SK-N-SH treated with all-trans-retinoic acid at 6 μM for 48 hours (cell line): ENCODE measurements around the gene SMYD4.

Experiments
- ATAC-seq: fragments of 200-7000 bp; cut with Tn5 transposase; 3 replicates; pipeline ENCODE4 v1.9.1; 2020; ENCODE audit warnings: mild to moderate bottlenecking, moderate library complexity
- ARNTL ChIP-seq: fragments of 450-650 bp; formaldehyde crosslinking; IDR thresholded peaks from 2 replicates; pipeline ENCODE4 v1.5.0; 2020; ENCODE audit warnings: low read depth, mild to moderate bottlenecking, moderate library complexity, borderline replicate concordance
- BACH2 ChIP-seq: fragments of 250-450 bp; sonication (Bioruptor Pico); IDR thresholded peaks from 2 replicates; pipeline ENCODE4 v1.9.0; 2021; ENCODE audit warnings: mild to moderate bottlenecking, borderline replicate concordance
- CREB5 ChIP-seq: fragments of 250-450 bp; sonication (Bioruptor Pico); IDR thresholded peaks from 2 replicates; pipeline ENCODE4 v1.5.1; 2020; ENCODE audit warnings: low read depth, mild to moderate bottlenecking, moderate library complexity
- CSRNP3 ChIP-seq: fragments of 250-450 bp; sonication (Bioruptor Pico); IDR thresholded peaks from 2 replicates; pipeline ENCODE4 v1.5.1; 2021; ENCODE audit warnings: mild to moderate bottlenecking, moderate library complexity
- ESRRG ChIP-seq: fragments of 250-450 bp; sonication (Bioruptor Pico); IDR thresholded peaks from 2 replicates; pipeline ENCODE4 v1.6.1; 2021; ENCODE audit warnings: mild to moderate bottlenecking
- GLIS3 ChIP-seq: fragments of 250-450 bp; sonication (Bioruptor Pico); IDR thresholded peaks from 2 replicates; pipeline ENCODE4 v1.5.0; 2020; ENCODE audit warnings: mild to moderate bottlenecking, moderate library complexity
- ISL1 ChIP-seq: fragments of 250-450 bp; sonication (Bioruptor Pico); IDR thresholded peaks from 2 replicates; pipeline ENCODE4 v2.1.2; 2022; ENCODE audit warnings: mild to moderate bottlenecking, moderate library complexity
- OSR1 ChIP-seq: fragments of 250-450 bp; sonication (Bioruptor Pico); IDR thresholded peaks from 2 replicates; pipeline ENCODE4 v1.8.0; 2022; ENCODE audit warnings: moderate library complexity, mild to moderate bottlenecking, inconsistent platforms
- PATZ1 ChIP-seq: fragments of 250-450 bp; sonication (Bioruptor Pico); IDR thresholded peaks from 2 replicates; pipeline ENCODE4 v1.8.0; 2020; ENCODE audit warnings: mild to moderate bottlenecking, moderate library complexity, borderline replicate concordance
- POU6F1 ChIP-seq: fragments of 250-450 bp; sonication (Bioruptor Pico); IDR thresholded peaks from 2 replicates; pipeline ENCODE4 v1.8.0; 2021; ENCODE audit warnings: low read depth, mild to moderate bottlenecking, moderate library complexity, borderline replicate concordance
- PPARA ChIP-seq: fragments of 250-450 bp; sonication (Bioruptor Pico); IDR thresholded peaks from 2 replicates; pipeline ENCODE4 v1.5.0; 2020; ENCODE audit warnings: mild to moderate bottlenecking, borderline replicate concordance
- RARB ChIP-seq: fragments of 250-450 bp; sonication (Bioruptor Pico); IDR thresholded peaks from 2 replicates; pipeline ENCODE4 v1.8.0; 2021; ENCODE audit warnings: mild to moderate bottlenecking, moderate library complexity
- SNAI2 ChIP-seq: fragments of 250-450 bp; sonication (Bioruptor Pico); IDR thresholded peaks from 2 replicates; pipeline ENCODE4 v1.5.0; 2020; ENCODE audit warnings: mild to moderate bottlenecking, moderate library complexity
- TCF4 ChIP-seq: fragments of 250-450 bp; sonication (Bioruptor Pico); IDR thresholded peaks from 2 replicates; pipeline ENCODE4 v1.8.0; 2021; ENCODE audit warnings: mild to moderate bottlenecking, moderate library complexity, borderline replicate concordance
- TOX ChIP-seq: fragments of 250-450 bp; sonication (Bioruptor Pico); IDR thresholded peaks from 2 replicates; pipeline ENCODE4 v1.8.0; 2021; ENCODE audit warnings: mild to moderate bottlenecking, moderate library complexity, borderline replicate concordance
- TSHZ2 ChIP-seq: fragments of 250-450 bp; sonication (Bioruptor Pico); IDR thresholded peaks from 2 replicates; pipeline ENCODE4 v1.5.0; 2020; ENCODE audit warnings: mild to moderate bottlenecking, moderate library complexity
- ZC3H10 ChIP-seq: fragments of 250-450 bp; sonication (Bioruptor Pico); IDR thresholded peaks from 2 replicates; pipeline ENCODE4 v1.5.1; 2021; ENCODE audit warnings: mild to moderate bottlenecking, moderate library complexity
- ZFP3 ChIP-seq: fragments of 250-450 bp; sonication (Bioruptor Pico); IDR thresholded peaks from 2 replicates; pipeline ENCODE4 v1.5.0; 2020; ENCODE audit warnings: mild to moderate bottlenecking, moderate library complexity
- ZFP30 ChIP-seq: fragments of 450-650 bp; formaldehyde crosslinking; IDR thresholded peaks from 2 replicates; pipeline ENCODE4 v1.5.0; 2022; ENCODE audit warnings: mild to moderate bottlenecking, moderate library complexity
- ZNF565 ChIP-seq: fragments of 450-650 bp; formaldehyde crosslinking; conservative IDR thresholded peaks from 2 replicates; pipeline ENCODE4 v1.5.0; 2020; ENCODE audit warnings: low read depth, mild to moderate bottlenecking, moderate library complexity
- ZNF70 ChIP-seq: fragments of 450-650 bp; formaldehyde crosslinking; IDR thresholded peaks from 2 replicates; pipeline ENCODE4 v1.5.0; 2020; ENCODE audit warnings: mild to moderate bottlenecking, moderate library complexity
- ZNF8 ChIP-seq: fragments of 450-650 bp; formaldehyde crosslinking; IDR thresholded peaks from 2 replicates; pipeline ENCODE4 v1.5.0; 2020; ENCODE audit warnings: mild to moderate bottlenecking, moderate library complexity

The SMYD4 gene

GRCh38 chr17:1762233-1762900 lies 67.3 kb downstream of the SMYD4 start:
- peak; percentile 60 for ATAC-seq
- TF ChIP-seq CREB5 (CRISPR knock-in tag) = no peak
- TF ChIP-seq TCF4 (CRISPR knock-in tag) = no peak
- no peak for TF ChIP-seq OSR1 (CRISPR knock-in tag)
- TF ChIP-seq ESRRG (CRISPR knock-in tag) = no peak
- no peak for TF ChIP-seq ZFP3 (CRISPR knock-in tag)
- no peak for TF ChIP-seq ZNF70 (CRISPR knock-in tag)
- TF ChIP-seq CSRNP3 (CRISPR knock-in tag) = no peak
- TF ChIP-seq TSHZ2 = no peak
- no peak for TF ChIP-seq ISL1
- TF ChIP-seq RARB (CRISPR knock-in tag) = no peak
- no peak for TF ChIP-seq SNAI2 (CRISPR knock-in tag)
- no peak for TF ChIP-seq PPARA
- TF ChIP-seq ZNF8 (CRISPR knock-in tag) = no peak
- no peak for TF ChIP-seq ARNTL
- no peak for TF ChIP-seq ZFP30
- no peak for TF ChIP-seq BACH2 (CRISPR knock-in tag)
- TF ChIP-seq ZNF565 (CRISPR knock-in tag) = no peak
- TF ChIP-seq TOX (CRISPR knock-in tag) = no peak
- no peak for TF ChIP-seq GLIS3
- no peak for TF ChIP-seq ZC3H10 (CRISPR knock-in tag)

GRCh38 chr17:1759529-1759928 lies 70.2 kb downstream of the SMYD4 start:
- TF ChIP-seq BACH2 (CRISPR knock-in tag) (no peak), TSHZ2 (no peak), TOX (CRISPR knock-in tag) (no peak), ZFP30 (no peak), ZFP3 (CRISPR knock-in tag) (no peak), SNAI2 (CRISPR knock-in tag) (no peak), TCF4 (CRISPR knock-in tag) (no peak), ZNF70 (CRISPR knock-in tag) (no peak), ZNF565 (CRISPR knock-in tag) (no peak), GLIS3 (no peak), ZNF8 (CRISPR knock-in tag) (no peak), POU6F1 (CRISPR knock-in tag) (no peak), ESRRG (CRISPR knock-in tag) (no peak), ISL1 (no peak), ARNTL (no peak), PATZ1 (no peak), RARB (CRISPR knock-in tag) (no peak), CSRNP3 (CRISPR knock-in tag) (no peak), PPARA (no peak), ZC3H10 (CRISPR knock-in tag) (no peak)
- ATAC-seq = no peak
